ENCODE measurements around the gene DZIP1L.
A peak's percentile ranks its signal among the peaks of the same experiment; 100 is the strongest.

DZIP1L gene

GRCh38 chr3:138049157-138049919, 66.1 kb downstream of the DZIP1L start:
- H3K27me3 ChIP-seq (ENCODE audit: low read depth): no peaks in the 10 kb centered on the region
- H3K4me3 ChIP-seq: no peak overlapping the region
- peaks cover 6% of the 10 kb centered on the region; the same call in 1 of the 2 replicates for H3K36me3 ChIP-seq (replicated peaks)
- H3K4me1 ChIP-seq: peaks cover 3% of the 10 kb centered on the region
- no peaks in the 10 kb centered on the region for H3K9me3 ChIP-seq
- no peak for DNase-seq (ENCODE audit: low spot score in 2 of 2)
- in situ Hi-C loops (cut with MboI; ENCODE audit: low sequenced_read_pairs): no loop called here

GRCh38 chr3:138047596-138048158, 67.7 kb downstream of the DZIP1L start:
- Histone ChIP-seq H3K4me3 (no peak overlapping the region), H3K9me3 (no peaks in the 10 kb centered on the region), H3K27me3 (ENCODE audit: low read depth) (no peaks in the 10 kb centered on the region), H3K4me1 (peaks cover 3% of the 10 kb centered on the region), H3K36me3 (replicated peaks) (0 out of 2 replicates have a peak, but pooled peaks cover 2% of the 10 kb centered on the region)
- in situ Hi-C loops (cut with MboI; ENCODE audit: low sequenced_read_pairs): no loop called here
- DNase-seq (ENCODE audit: low spot score in 2 of 2): peak; percentile 56 to 65

GRCh38 chr3:138046955-138047354, 68.5 kb downstream of the DZIP1L start:
- in situ Hi-C loops (cut with MboI; ENCODE audit: low sequenced_read_pairs): no loop called here
- DNase-seq (ENCODE audit: low spot score in 2 of 2): no peak
- H3K27me3 ChIP-seq (ENCODE audit: low read depth): no peaks in the 10 kb centered on the region
- H3K4me1 ChIP-seq: peaks cover 3% of the 10 kb centered on the region
- no peaks in the 10 kb centered on the region for H3K9me3 ChIP-seq
- H3K4me3 ChIP-seq: no peak overlapping the region
- H3K36me3 ChIP-seq (replicated peaks): 0 out of 2 replicates have a peak, but pooled peaks cover 2% of the 10 kb centered on the region

GRCh38 chr3:138046085-138046484, 69.3 kb downstream of the DZIP1L start:
- DNase-seq (ENCODE audit: low spot score in 2 of 2): no peak
- Histone ChIP-seq H3K36me3 (replicated peaks) (0 out of 2 replicates have a peak, but pooled peaks cover 2% of the 10 kb centered on the region), H3K27me3 (ENCODE audit: low read depth) (no peaks in the 10 kb centered on the region), H3K9me3 (no peaks in the 10 kb centered on the region), H3K4me3 (no peak overlapping the region), H3K4me1 (peaks cover 3% of the 10 kb centered on the region)
- in situ Hi-C loops (cut with MboI; ENCODE audit: low sequenced_read_pairs): no loop called here

- no peak for DNase-seq (ENCODE audit: low spot score in 2 of 2)
- Histone ChIP-seq H3K4me3 (no peak overlapping the region), H3K27me3 (ENCODE audit: low read depth) (no peaks in the 10 kb centered on the region), H3K4me1 (peaks cover 3% of the 10 kb centered on the region), H3K36me3 (replicated peaks) (0 out of 2 replicates have a peak, but pooled peaks cover 2% of the 10 kb centered on the region), H3K9me3 (no peaks in the 10 kb centered on the region)
- in situ Hi-C loops (cut with MboI; ENCODE audit: low sequenced_read_pairs): no loop called here
These were observed 72.0 kb downstream of the DZIP1L start for GRCh38 chr3:138043266-138044029.

- no peak for DNase-seq (ENCODE audit: low spot score in 2 of 2)
- H3K4me3 ChIP-seq: no peak overlapping the region
- in situ Hi-C loops (cut with MboI; ENCODE audit: low sequenced_read_pairs): no loop called here
- no peaks in the 10 kb centered on the region for H3K9me3 ChIP-seq
- no peaks in the 10 kb centered on the region; the same call in 1 of the 2 replicates for H3K4me1 ChIP-seq
- 0 out of 2 replicates have a peak, but pooled peaks cover 2% of the 10 kb centered on the region for H3K36me3 ChIP-seq (replicated peaks)
- H3K27me3 ChIP-seq (ENCODE audit: low read depth): no peaks in the 10 kb centered on the region
These were observed 73.4 kb downstream of the DZIP1L start for GRCh38 chr3:138042043-138042442.

- Histone ChIP-seq H3K36me3 (replicated peaks) (no peaks in the 10 kb centered on the region), H3K4me1 (peaks cover 4% of the 10 kb centered on the region; the same call in 1 of the 2 replicates), H3K27me3 (ENCODE audit: low read depth) (no peaks in the 10 kb centered on the region), H3K4me3 (no peak overlapping the region), H3K9me3 (no peaks in the 10 kb centered on the region)
- in situ Hi-C loops (cut with MboI; ENCODE audit: low sequenced_read_pairs): no loop called here
- no peak for DNase-seq (ENCODE audit: low spot score in 2 of 2)
These were observed 76.5 kb downstream of the DZIP1L start for GRCh38 chr3:138038725-138039462.

- in situ Hi-C loops (cut with MboI; ENCODE audit: low sequenced_read_pairs): no loop called here
- H3K27me3 ChIP-seq (ENCODE audit: low read depth): no peaks in the 10 kb centered on the region
- H3K9me3 ChIP-seq: no peaks in the 10 kb centered on the region
- no peak for DNase-seq (ENCODE audit: low spot score in 2 of 2)
- H3K4me1 ChIP-seq: peaks cover 4% of the 10 kb centered on the region; the same call in 1 of the 2 replicates
- no peaks in the 10 kb centered on the region for H3K36me3 ChIP-seq (replicated peaks)
- no peak overlapping the region for H3K4me3 ChIP-seq
These were observed 78.8 kb downstream of the DZIP1L start for GRCh38 chr3:138036572-138036971.

GRCh38 chr3:138034918-138035317, 80.5 kb downstream of the DZIP1L start:
- no peak for DNase-seq (ENCODE audit: low spot score in 2 of 2)
- H3K9me3 ChIP-seq: no peaks in the 10 kb centered on the region
- peaks cover 4% of the 10 kb centered on the region; the same call in 1 of the 2 replicates for H3K4me1 ChIP-seq
- H3K4me3 ChIP-seq: no peak overlapping the region
- in situ Hi-C loops (cut with MboI; ENCODE audit: low sequenced_read_pairs): no loop called here
- no peaks in the 10 kb centered on the region for H3K27me3 ChIP-seq (ENCODE audit: low read depth)
- H3K36me3 ChIP-seq (replicated peaks): no peaks in the 10 kb centered on the region

GRCh38 chr3:138033202-138033691, 82.2 kb downstream of the DZIP1L start:
- Histone ChIP-seq H3K4me1 (peaks cover 4% of the 10 kb centered on the region; the same call in 1 of the 2 replicates), H3K27me3 (ENCODE audit: low read depth) (no peaks in the 10 kb centered on the region), H3K36me3 (replicated peaks) (no peaks in the 10 kb centered on the region), H3K4me3 (no peak overlapping the region), H3K9me3 (no peaks in the 10 kb centered on the region)
- in situ Hi-C loops (cut with MboI; ENCODE audit: low sequenced_read_pairs): no loop called here
- no peak for DNase-seq (ENCODE audit: low spot score in 2 of 2)

GRCh38 chr3:138032567-138032966, 82.8 kb downstream of the DZIP1L start:
- H3K9me3 ChIP-seq: no peaks in the 10 kb centered on the region
- no peaks in the 10 kb centered on the region for H3K27me3 ChIP-seq (ENCODE audit: low read depth)
- DNase-seq (ENCODE audit: low spot score in 2 of 2): no peak
- H3K36me3 ChIP-seq (replicated peaks): no peaks in the 10 kb centered on the region
- in situ Hi-C loops (cut with MboI; ENCODE audit: low sequenced_read_pairs): no loop called here
- no peak overlapping the region for H3K4me3 ChIP-seq
- H3K4me1 ChIP-seq: peaks cover 4% of the 10 kb centered on the region; the same call in 1 of the 2 replicates

- no peaks in the 10 kb centered on the region for H3K9me3 ChIP-seq
- in situ Hi-C loops (cut with MboI; ENCODE audit: low sequenced_read_pairs): no loop called here
- no peaks in the 10 kb centered on the region for H3K36me3 ChIP-seq (replicated peaks)
- no peaks in the 10 kb centered on the region for H3K27me3 ChIP-seq (ENCODE audit: low read depth)
- no peak for DNase-seq (ENCODE audit: low spot score in 2 of 2)
- H3K4me3 ChIP-seq: no peak overlapping the region
- H3K4me1 ChIP-seq: peaks cover 4% of the 10 kb centered on the region; the same call in 1 of the 2 replicates
These were observed 83.9 kb downstream of the DZIP1L start for GRCh38 chr3:138031536-138031935.

GRCh38 chr3:138030734-138031280, 84.6 kb downstream of the DZIP1L start:
- no peaks in the 10 kb centered on the region for H3K27me3 ChIP-seq (ENCODE audit: low read depth)
- no peak overlapping the region for H3K4me3 ChIP-seq
- in situ Hi-C loops (cut with MboI; ENCODE audit: low sequenced_read_pairs): no loop called here
- DNase-seq (ENCODE audit: low spot score in 2 of 2): no peak
- H3K9me3 ChIP-seq: no peaks in the 10 kb centered on the region
- H3K4me1 ChIP-seq: peaks cover 4% of the 10 kb centered on the region; the same call in 1 of the 2 replicates
- H3K36me3 ChIP-seq (replicated peaks): no peaks in the 10 kb centered on the region

Data from HAP-1 (cell line).